HL-60 (cell line): ENCODE data around the gene POC1B.

Experiments used
- DNase-seq, 2 experiments: peaks; one replicate each; pipeline ENCODE4 v3.0.0-alpha.2; 2010 to 2020; ENCODE audit warnings: low read depth in 1 of 2, low spot score in 1 of 2
- H3K27ac ChIP-seq: fragments of 250-450 bp; sonication (Bioruptor Pico); replicated peaks from 2 replicates; pipeline ENCODE4 v1.5.1; 2020; ENCODE audit warnings: mild to moderate bottlenecking, moderate library complexity
- H3K27me3 ChIP-seq: fragments of 250-450 bp; sonication (Bioruptor Pico); 2 replicates; pipeline ENCODE4 v1.5.1; 2021; ENCODE audit warnings: mild to moderate bottlenecking, moderate library complexity; ENCODE audit not compliant: insufficient read depth, poor library complexity, severe bottlenecking
- H3K4me3 ChIP-seq: replicated peaks from 2 replicates; pipeline ENCODE4 v1.5.1; 2011; ENCODE audit warnings: mild to moderate bottlenecking, control low read depth, low read length; ENCODE audit not compliant: insufficient read depth
- CTCF ChIP-seq: IDR thresholded peaks from one replicate; pipeline ENCODE4 v1.5.1; 2011; ENCODE audit warnings: low read length, control low read depth, inconsistent platforms; ENCODE audit not compliant: insufficient read depth
- GABPA ChIP-seq: IDR thresholded peaks from 2 replicates; pipeline ENCODE4 v1.6.1; 2012; ENCODE audit warnings: low read depth
- POLR2AphosphoS5 ChIP-seq: IDR thresholded peaks from 2 replicates; pipeline ENCODE4 v1.6.1; 2012; ENCODE audit warnings: low read depth
- SPI1 ChIP-seq: IDR thresholded peaks from 2 replicates; pipeline ENCODE4 v1.6.1; 2012; ENCODE audit warnings: low read depth, mild to moderate bottlenecking, borderline replicate concordance
- TF ChIP-seq, protein P1 (sequence below): IDR thresholded peaks from 2 replicates; pipeline ENCODE4 v1.6.1; 2012; ENCODE audit warnings: low read depth; ENCODE audit not compliant: insufficient replicate concordance

Gene POC1B

DNA sequence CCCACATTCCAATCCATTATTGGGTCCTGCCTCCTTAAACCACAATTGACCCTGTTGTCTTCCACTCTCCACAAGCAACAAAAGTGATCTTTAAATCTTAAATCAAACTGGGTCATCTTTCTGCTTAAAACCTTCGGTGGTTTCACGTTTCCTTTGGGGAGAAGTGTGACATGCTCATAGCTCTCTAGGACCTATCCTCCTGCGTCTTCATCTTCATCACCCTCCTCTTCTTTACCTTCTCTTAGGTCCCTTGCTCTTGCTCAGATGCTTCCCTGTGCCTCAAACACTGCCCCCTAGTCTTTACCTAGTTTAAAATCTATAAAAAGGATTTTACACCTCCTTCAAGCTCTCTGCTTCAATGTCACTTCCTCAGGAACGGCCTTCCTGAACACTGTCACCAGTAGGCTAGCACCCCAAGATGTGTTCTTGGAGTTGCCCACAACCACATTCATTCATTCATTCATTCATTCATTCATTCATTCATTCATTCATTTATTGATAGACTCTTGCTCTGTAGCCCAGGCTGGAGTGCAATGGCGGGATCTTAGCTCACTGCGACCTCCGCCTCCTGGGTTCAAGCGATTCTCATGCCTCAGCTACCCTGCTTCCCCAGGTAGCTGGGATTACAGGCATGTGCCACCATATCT is 48.1 kb downstream of the POC1B start:
- no peak for DNase-seq
- H3K27me3 ChIP-seq: no peaks in the 10 kb centered on the region
- no peak overlapping the region for H3K4me3 ChIP-seq
- H3K27ac ChIP-seq: no peak overlapping the region
- TF ChIP-seq CTCF (no peak), SPI1 (no peak), GABPA (no peak), POLR2AphosphoS5 (no peak)
- TF ChIP-seq, protein P1, sequence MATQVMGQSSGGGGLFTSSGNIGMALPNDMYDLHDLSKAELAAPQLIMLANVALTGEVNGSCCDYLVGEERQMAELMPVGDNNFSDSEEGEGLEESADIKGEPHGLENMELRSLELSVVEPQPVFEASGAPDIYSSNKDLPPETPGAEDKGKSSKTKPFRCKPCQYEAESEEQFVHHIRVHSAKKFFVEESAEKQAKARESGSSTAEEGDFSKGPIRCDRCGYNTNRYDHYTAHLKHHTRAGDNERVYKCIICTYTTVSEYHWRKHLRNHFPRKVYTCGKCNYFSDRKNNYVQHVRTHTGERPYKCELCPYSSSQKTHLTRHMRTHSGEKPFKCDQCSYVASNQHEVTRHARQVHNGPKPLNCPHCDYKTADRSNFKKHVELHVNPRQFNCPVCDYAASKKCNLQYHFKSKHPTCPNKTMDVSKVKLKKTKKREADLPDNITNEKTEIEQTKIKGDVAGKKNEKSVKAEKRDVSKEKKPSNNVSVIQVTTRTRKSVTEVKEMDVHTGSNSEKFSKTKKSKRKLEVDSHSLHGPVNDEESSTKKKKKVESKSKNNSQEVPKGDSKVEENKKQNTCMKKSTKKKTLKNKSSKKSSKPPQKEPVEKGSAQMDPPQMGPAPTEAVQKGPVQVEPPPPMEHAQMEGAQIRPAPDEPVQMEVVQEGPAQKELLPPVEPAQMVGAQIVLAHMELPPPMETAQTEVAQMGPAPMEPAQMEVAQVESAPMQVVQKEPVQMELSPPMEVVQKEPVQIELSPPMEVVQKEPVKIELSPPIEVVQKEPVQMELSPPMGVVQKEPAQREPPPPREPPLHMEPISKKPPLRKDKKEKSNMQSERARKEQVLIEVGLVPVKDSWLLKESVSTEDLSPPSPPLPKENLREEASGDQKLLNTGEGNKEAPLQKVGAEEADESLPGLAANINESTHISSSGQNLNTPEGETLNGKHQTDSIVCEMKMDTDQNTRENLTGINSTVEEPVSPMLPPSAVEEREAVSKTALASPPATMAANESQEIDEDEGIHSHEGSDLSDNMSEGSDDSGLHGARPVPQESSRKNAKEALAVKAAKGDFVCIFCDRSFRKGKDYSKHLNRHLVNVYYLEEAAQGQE: no peak

GRCh38 chr12:89476904-89477595 is 48.8 kb downstream of the POC1B start:
- Histone ChIP-seq H3K27ac (no peak overlapping the region), H3K4me3 (no peak overlapping the region), H3K27me3 (no peaks in the 10 kb centered on the region)
- DNase-seq: no peak
- TF ChIP-seq POLR2AphosphoS5 (no peak), CTCF (no peak), GABPA (no peak), SPI1 (no peak)
- TF ChIP-seq, protein P1: no peak

GRCh38 chr12:89476232-89476631 is 49.6 kb downstream of the POC1B start:
- no peaks in the 10 kb centered on the region for H3K27me3 ChIP-seq
- TF ChIP-seq POLR2AphosphoS5 (no peak), GABPA (no peak), SPI1 (no peak), CTCF (no peak)
- TF ChIP-seq, protein P1: no peak
- H3K4me3 ChIP-seq: no peak overlapping the region
- no peak overlapping the region for H3K27ac ChIP-seq
- DNase-seq: no peak
